ENCODE data around the gene NOTO.
A peak's percentile ranks its signal among the peaks of the same experiment; 100 is the strongest.

Gene NOTO

GRCh38 chr2:73175663-73176204 lies 26.6 kb upstream of the NOTO start:
- H3K27ac ChIP-seq (ENCODE audit: poor library complexity, severe bottlenecking), result no peak overlapping the region
- peaks cover 45% of the 10 kb centered on the region for H3K27me3 ChIP-seq (ENCODE audit: insufficient read depth, poor library complexity, severe bottlenecking)
- H3K4me3 ChIP-seq (ENCODE audit: severe bottlenecking), result peak overlapping the region; percentile 1
- H3K36me3 ChIP-seq (ENCODE audit: low read depth), result no peaks in the 10 kb centered on the region
- TF ChIP-seq, protein P1, sequence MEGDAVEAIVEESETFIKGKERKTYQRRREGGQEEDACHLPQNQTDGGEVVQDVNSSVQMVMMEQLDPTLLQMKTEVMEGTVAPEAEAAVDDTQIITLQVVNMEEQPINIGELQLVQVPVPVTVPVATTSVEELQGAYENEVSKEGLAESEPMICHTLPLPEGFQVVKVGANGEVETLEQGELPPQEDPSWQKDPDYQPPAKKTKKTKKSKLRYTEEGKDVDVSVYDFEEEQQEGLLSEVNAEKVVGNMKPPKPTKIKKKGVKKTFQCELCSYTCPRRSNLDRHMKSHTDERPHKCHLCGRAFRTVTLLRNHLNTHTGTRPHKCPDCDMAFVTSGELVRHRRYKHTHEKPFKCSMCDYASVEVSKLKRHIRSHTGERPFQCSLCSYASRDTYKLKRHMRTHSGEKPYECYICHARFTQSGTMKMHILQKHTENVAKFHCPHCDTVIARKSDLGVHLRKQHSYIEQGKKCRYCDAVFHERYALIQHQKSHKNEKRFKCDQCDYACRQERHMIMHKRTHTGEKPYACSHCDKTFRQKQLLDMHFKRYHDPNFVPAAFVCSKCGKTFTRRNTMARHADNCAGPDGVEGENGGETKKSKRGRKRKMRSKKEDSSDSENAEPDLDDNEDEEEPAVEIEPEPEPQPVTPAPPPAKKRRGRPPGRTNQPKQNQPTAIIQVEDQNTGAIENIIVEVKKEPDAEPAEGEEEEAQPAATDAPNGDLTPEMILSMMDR (IDR thresholded peaks at IDR 0.05; ENCODE audit: poor library complexity, severe bottlenecking), result no peak
- ATAC-seq (ENCODE audit: low read depth) (no peak), DNase-seq (ENCODE audit: low spot score) (peak; percentile 66)
- H3K9me3 ChIP-seq (ENCODE audit: severe bottlenecking), result no peaks in the 10 kb centered on the region
- H3K4me1 ChIP-seq (ENCODE audit: insufficient read depth, poor library complexity, severe bottlenecking), result no peaks in the 10 kb centered on the region

DNA sequence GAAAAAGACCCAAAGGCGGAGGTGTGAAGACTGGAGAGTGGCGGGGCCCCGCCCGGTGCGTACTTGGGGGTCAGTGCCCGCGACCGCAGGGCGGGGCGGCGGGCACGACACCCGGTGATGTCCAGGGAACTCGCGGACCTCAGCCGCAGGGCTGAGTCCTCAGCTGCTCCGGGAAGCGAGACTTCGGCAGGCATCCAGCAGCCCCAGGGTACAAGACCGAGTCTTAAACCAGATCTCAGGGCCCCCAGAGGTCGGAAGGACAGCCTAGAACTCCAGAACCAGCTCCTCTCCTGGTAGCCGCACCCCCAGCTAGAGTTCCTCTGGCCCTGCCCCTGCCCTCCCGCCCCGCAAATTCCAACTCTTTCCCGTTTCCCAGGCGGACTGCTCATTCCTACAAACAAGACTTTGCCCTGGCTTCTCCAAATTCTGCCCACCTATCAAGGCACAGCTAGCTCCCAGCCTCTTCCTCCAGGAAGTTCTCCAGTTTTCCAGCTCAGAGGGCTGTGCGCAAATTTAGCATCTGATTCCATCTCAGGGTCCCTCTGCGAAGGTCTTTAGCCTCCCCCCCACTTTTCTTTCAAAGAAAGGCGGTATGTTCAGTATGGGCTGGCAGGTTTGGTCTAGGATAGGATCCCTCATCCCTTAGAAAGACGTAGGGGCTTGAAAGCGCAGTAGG lies 26.0 kb upstream of the NOTO start:
- Histone ChIP-seq H3K4me1 (ENCODE audit: insufficient read depth, poor library complexity, severe bottlenecking) (no peaks in the 10 kb centered on the region), H3K9me3 (ENCODE audit: severe bottlenecking) (no peaks in the 10 kb centered on the region), H3K27me3 (ENCODE audit: insufficient read depth, poor library complexity, severe bottlenecking) (peaks cover 46% of the 10 kb centered on the region), H3K27ac (ENCODE audit: poor library complexity, severe bottlenecking) (no peak overlapping the region), H3K36me3 (ENCODE audit: low read depth) (no peaks in the 10 kb centered on the region), H3K4me3 (ENCODE audit: severe bottlenecking) (peak overlapping the region; percentile 1)
- TF ChIP-seq, protein P1 (IDR thresholded peaks at IDR 0.05; ENCODE audit: poor library complexity, severe bottlenecking), result no peak
- DNase-seq (ENCODE audit: low spot score), result no peak
- no peak for ATAC-seq (ENCODE audit: low read depth)

GRCh38 chr2:73176881-73177644 lies 25.3 kb upstream of the NOTO start:
- TF ChIP-seq, protein P1 (IDR thresholded peaks at IDR 0.05; ENCODE audit: poor library complexity, severe bottlenecking), result peak; percentile 98
- Histone ChIP-seq H3K36me3 (ENCODE audit: low read depth) (no peaks in the 10 kb centered on the region), H3K9me3 (ENCODE audit: severe bottlenecking) (no peaks in the 10 kb centered on the region), H3K27me3 (ENCODE audit: insufficient read depth, poor library complexity, severe bottlenecking) (peaks cover 46% of the 10 kb centered on the region), H3K27ac (ENCODE audit: poor library complexity, severe bottlenecking) (no peak overlapping the region), H3K4me3 (ENCODE audit: severe bottlenecking) (peak overlapping the region; percentile 27), H3K4me1 (ENCODE audit: insufficient read depth, poor library complexity, severe bottlenecking) (no peaks in the 10 kb centered on the region)
- ATAC-seq (ENCODE audit: low read depth), result peak; percentile 84
- peak; percentile 85 for DNase-seq (ENCODE audit: low spot score)

GRCh38 chr2:73177645-73178255 lies 24.6 kb upstream of the NOTO start:
- no peak overlapping the region for H3K27ac ChIP-seq (ENCODE audit: poor library complexity, severe bottlenecking)
- ATAC-seq (ENCODE audit: low read depth), result peak; percentile 36
- H3K27me3 ChIP-seq (ENCODE audit: insufficient read depth, poor library complexity, severe bottlenecking), result peaks cover 46% of the 10 kb centered on the region
- TF ChIP-seq, protein P1 (IDR thresholded peaks at IDR 0.05; ENCODE audit: poor library complexity, severe bottlenecking), result peak; percentile 83
- no peaks in the 10 kb centered on the region for H3K4me1 ChIP-seq (ENCODE audit: insufficient read depth, poor library complexity, severe bottlenecking)
- no peaks in the 10 kb centered on the region for H3K9me3 ChIP-seq (ENCODE audit: severe bottlenecking)
- H3K4me3 ChIP-seq (ENCODE audit: severe bottlenecking), result no peak overlapping the region
- H3K36me3 ChIP-seq (ENCODE audit: low read depth), result no peaks in the 10 kb centered on the region
- no peak for DNase-seq (ENCODE audit: low spot score)
